ENCODE measurements around the gene CPNE5. TPM values are rescaled to one million over a fixed set of nuclear protein-coding genes. Genes with fewer than 3 reads are reported as not detected.

Gene CPNE5
- total and polyA plus RNA-seq, 9 of the 15 experiments (the other 6 are each of a cell fraction or from before 2014, with no cell fraction given), result 0.14 to 1.0 (median 0.46) TPM; not detected in 2

GRCh38 chr6:36884610-36885009 is 45.4 kb upstream of the CPNE5 start (continued):
- TF ChIP-seq ZNF277 (CRISPR knock-in tag; IDR thresholded peaks at IDR 0.05; ENCODE audit: borderline replicate concordance), result no peak
- TF ChIP-seq RFX5 (IDR thresholded peaks at IDR 0.05; ENCODE audit: low read depth, low read length), result no peak
- no peak for TF ChIP-seq ZNF780A (CRISPR knock-in tag; IDR thresholded peaks at IDR 0.05)
- TF ChIP-seq ZBTB40 (IDR thresholded peaks at IDR 0.05), result no peak
- no peak for TF ChIP-seq ZBTB40 (CRISPR knock-in tag; IDR thresholded peaks at IDR 0.05)
- no peak for TF ChIP-seq MIER1 (IDR thresholded peaks at IDR 0.05; ENCODE audit: low read depth)
- TF ChIP-seq TARDBP (IDR thresholded peaks at IDR 0.05), result no peak
- TF ChIP-seq ZNF668 (CRISPR knock-in tag; IDR thresholded peaks at IDR 0.05), result peak; percentile 96
- TF ChIP-seq E2F4 (CRISPR knock-in tag; IDR thresholded peaks at IDR 0.05; ENCODE audit: low read depth), result no peak
- TF ChIP-seq ILK (tag; IDR thresholded peaks at IDR 0.05; ENCODE audit: borderline replicate concordance, low read depth), result peak; percentile 86; the same call in 1 of the 2 replicates
- TF ChIP-seq ZNF57 (CRISPR knock-in tag; IDR thresholded peaks at IDR 0.05), result no peak
- peak; percentile 97 for TF ChIP-seq PTTG1 (tag; IDR thresholded peaks at IDR 0.05; ENCODE audit: low read depth)
- TF ChIP-seq STAT5A (IDR thresholded peaks at IDR 0.05; ENCODE audit: borderline replicate concordance, low read length), result no peak
- TF ChIP-seq USF2 (CRISPR knock-in tag; IDR thresholded peaks at IDR 0.05), result no peak
- TF ChIP-seq ETS2 (tag; IDR thresholded peaks at IDR 0.05; ENCODE audit: borderline replicate concordance, poor library complexity, severe bottlenecking), result no peak
- no peak for TF ChIP-seq ZNF408 (CRISPR knock-in tag; IDR thresholded peaks at IDR 0.05; ENCODE audit: low read depth)
- TF ChIP-seq ZNF699 (CRISPR knock-in tag; IDR thresholded peaks at IDR 0.05; ENCODE audit: insufficient replicate concordance), result peak; percentile 45
